Astrocyte (in vitro differentiated cells and primary cell): ENCODE measurements around the gene PTPRN2.

Experiments used
- EZH2 ChIP-seq: IDR thresholded peaks from 2 replicates; pipeline ENCODE4 v1.6.1; 2012; ENCODE audit warnings: mild to moderate bottlenecking, low read length, inconsistent platforms; ENCODE audit not compliant: insufficient read depth
- TF ChIP-seq, protein P1 (sequence below): IDR thresholded peaks from 2 replicates; pipeline ENCODE4 v1.5.1; 2011; ENCODE audit warnings: low read depth, mild to moderate bottlenecking, inconsistent platforms, low read length, moderate library complexity; ENCODE audit not compliant: insufficient read depth

DNA sequence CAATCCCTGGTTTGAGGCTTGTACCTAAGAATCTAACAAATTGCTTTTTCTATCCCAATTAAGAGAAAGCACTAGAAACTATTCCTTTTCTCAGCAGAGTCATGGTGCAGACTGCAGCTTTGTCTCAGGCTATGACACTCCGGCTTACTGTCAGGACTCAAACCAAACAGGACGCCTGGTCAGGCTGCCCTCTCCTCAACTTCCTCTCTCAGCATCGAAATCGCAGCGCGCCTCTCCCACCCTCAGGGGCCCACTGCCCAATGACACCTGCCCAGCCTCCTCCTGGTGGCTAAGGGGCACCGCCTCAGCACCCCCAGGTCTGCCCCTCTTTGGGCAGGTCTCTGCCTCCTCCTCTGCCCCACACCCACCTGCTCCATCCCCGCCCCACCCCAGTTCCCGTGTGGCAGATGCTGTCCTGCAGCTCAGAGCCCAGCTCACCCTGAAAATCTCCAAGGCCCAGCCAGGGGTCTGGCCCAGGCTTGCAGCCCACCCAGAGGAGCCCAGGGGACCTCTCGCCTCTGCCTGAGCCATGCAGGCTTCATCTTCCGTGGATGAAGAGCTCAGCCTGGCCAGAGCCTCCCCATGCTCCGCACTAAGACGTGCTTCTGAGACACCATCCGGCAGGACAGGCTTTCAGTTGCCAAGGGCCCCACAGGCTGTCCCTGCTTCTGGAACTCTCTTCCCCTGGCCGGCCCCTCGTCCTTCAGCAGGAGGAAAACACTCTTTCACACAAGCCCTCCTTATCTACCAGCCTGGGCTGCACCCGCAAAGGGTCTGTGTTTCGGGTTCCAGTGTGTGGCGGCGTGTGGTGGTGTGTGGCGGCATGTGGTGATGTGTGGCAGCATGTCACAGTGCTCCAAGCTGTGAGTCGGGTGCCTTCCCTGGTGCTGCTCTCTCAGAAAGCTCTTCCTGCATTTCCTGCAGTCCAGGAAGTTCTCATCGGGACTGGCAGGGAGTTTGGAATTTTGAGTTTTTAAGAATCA, 16.4 kb upstream of the PTPRN2 start:
- TF ChIP-seq, protein P1, sequence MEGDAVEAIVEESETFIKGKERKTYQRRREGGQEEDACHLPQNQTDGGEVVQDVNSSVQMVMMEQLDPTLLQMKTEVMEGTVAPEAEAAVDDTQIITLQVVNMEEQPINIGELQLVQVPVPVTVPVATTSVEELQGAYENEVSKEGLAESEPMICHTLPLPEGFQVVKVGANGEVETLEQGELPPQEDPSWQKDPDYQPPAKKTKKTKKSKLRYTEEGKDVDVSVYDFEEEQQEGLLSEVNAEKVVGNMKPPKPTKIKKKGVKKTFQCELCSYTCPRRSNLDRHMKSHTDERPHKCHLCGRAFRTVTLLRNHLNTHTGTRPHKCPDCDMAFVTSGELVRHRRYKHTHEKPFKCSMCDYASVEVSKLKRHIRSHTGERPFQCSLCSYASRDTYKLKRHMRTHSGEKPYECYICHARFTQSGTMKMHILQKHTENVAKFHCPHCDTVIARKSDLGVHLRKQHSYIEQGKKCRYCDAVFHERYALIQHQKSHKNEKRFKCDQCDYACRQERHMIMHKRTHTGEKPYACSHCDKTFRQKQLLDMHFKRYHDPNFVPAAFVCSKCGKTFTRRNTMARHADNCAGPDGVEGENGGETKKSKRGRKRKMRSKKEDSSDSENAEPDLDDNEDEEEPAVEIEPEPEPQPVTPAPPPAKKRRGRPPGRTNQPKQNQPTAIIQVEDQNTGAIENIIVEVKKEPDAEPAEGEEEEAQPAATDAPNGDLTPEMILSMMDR = no peak
- no peak for TF ChIP-seq EZH2
